Stimulated activated CD8-positive, alpha-beta memory T cell treated with anti-CD3 and anti-CD28 coated beads, Interleukin-4, amount 100 ng/mL, for 4 hours (primary cell): Measurements from ENCODE around the gene BTF3L4.
"Not testable (repeated sequence)": the region's sequence is repeated elsewhere in the genome, so short reads cannot be mapped to it uniquely, and the experiment has no call there.

Experiments used
- DNase-seq, 2 donors: peaks; one replicate each; pipeline ENCODE4 v3.0.0-alpha.2; 2020; ENCODE audit warnings: low read depth in 2 of 2, low spot score in 1 of 2

BTF3L4 gene

GRCh38 chr1:52055066-52055865, 829 bp upstream of the BTF3L4 start, which contains the start of gene TXNDC12:
TXNDC12 (minus strand) TSS chr1:52055191; CDS start chr1:52055096, 95 bp downstream.
- DNase-seq, result peak; percentile 11 to 30

DNA sequence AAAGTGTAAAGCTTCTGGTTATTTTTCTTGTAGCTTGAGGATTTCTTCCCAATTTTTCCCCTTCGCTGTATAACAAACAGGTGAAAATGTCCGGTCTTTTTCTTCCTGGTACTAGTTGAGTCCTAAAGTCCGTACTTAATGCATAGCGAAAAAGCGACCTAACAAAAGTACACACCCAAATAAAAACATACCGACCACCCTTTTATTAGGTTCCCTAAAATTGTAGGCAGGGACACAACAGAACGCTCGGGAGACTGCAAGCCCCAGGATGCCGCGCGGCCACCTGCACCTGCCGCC, 281 bp upstream of the BTF3L4 start:
- no peak for DNase-seq

GRCh38 chr1:52056937-52057231, 789 bp downstream of the BTF3L4 start:
- no peak for DNase-seq

DNA sequence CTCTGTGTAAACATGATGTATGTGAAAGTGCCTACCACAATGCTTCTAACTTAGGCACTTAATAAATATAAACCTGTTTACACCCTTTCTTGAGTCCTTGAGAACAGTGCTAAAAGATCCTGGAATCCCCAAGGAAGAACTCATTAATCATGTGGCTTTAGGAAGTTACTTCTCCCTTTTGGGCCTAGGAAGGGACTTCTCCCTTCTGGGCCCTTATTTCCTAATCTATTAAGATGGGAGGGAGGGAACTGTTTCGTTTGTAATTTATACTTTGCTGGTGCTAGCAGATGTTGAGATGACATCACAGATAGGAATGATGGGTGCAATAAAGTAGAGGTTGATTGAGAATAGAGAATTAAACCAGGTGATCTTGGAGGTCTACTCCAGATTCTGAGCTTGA, 1.2 kb downstream of the BTF3L4 start:
- DNase-seq, result no peak

- DNase-seq, result no peak
Observed at GRCh38 chr1:52057876-52058415, 1.9 kb downstream of the BTF3L4 start.

DNA sequence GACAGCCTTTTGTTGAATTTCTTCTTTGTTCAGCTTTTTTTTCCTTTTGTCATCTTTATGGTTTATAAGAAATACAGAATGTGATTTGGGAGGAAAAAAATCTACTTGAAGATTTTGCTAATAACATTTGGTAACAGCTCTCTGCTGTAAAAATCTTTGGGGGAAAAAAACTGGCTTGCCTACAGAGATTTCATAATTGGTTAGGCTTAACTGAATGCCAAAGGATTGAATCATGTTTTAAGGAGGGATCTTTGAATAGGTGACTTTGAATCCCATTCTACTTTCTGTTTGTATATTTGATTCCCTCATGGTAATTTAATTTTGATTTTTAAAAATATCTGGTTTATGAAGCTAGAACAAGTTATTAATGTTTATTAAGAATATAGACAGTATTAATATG, 3.2 kb downstream of the BTF3L4 start:
- no peak for DNase-seq

GRCh38 chr1:52059888-52060287, 3.8 kb downstream of the BTF3L4 start:
- no peak for DNase-seq

DNA sequence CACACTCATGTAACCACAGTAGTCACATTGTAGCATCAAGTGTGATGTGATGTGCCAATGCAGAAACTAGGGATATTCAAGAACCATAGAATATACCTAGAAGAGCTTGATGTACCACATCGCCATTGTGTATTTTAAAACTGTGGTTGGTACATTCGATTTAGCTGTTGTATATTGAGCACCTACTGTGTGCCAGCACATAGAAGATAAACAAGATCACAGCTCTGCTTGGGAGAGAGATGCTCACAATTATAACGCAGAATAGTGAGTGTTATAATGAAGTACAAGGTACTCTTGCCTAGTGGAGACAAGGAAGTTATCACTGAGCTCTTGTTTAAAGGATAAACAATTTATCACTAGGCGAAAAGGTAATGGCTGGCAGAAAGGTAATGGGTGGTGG, 4.7 kb downstream of the BTF3L4 start:
- DNase-seq, result no peak

- no peak for DNase-seq
Observed at GRCh38 chr1:52063192-52063591, 7.1 kb downstream of the BTF3L4 start.

DNA sequence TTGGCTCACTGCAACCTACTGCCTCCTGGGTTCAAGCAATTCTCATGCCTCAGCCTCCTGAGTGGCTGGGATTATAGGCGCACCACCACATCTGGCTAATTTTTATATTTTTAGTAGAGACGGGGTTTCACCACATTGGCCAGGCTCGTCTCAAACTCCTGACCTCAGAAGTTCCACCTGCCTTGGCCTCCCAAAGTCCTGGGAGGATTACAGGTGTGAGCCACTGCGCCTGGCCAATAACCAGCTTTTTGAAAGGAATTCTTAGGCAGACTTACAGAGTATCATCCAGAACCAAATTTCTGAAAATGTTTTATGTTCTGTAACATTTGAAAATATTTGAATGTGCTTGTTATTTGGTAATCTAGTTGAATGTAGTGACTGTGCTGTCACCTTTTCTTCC, 14.6 kb downstream of the BTF3L4 start:
- no peak for DNase-seq

GRCh38 chr1:52072291-52072690, 16.2 kb downstream of the BTF3L4 start:
- DNase-seq, result no peak

DNA sequence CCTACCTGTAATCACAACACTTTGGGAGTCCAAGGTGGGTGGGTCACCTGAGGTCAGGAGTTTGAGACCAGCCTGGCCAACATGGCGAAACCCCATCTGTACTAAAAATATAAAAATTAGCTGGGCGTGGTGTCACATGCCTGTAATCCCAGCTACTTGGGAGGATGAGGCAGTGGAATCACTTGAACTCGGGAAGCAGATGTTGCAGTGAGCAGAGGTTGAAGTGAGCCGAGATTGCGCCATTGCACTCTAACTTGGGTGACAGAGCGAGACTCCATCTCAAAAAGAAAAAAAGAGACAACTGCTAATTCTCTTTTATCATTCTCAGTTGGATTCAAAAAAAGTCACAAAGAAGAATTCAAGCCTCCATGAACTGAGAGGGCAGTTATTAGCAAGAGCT, 21.2 kb downstream of the BTF3L4 start:
- DNase-seq, result not testable (repeated sequence)

DNA sequence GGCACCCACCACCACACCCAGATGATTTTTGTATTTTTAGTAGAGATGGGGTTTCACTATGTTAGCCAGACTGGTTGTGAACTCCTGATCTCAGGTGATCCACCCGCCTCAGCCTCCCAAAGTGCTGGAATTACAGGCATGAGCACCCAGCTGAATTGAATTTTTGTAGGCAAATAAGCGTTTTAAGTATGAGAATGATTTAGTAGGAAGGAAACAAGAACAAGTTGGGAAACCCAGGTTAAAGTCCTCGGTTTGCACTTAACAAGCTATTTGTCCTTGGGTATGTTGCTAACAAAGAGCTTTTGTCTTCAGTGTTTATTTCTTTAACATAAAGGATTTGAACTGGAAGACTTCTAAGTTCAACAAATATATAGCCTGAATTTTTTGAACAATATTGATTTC, 23.9 kb downstream of the BTF3L4 start:
- DNase-seq, result no peak

DNA sequence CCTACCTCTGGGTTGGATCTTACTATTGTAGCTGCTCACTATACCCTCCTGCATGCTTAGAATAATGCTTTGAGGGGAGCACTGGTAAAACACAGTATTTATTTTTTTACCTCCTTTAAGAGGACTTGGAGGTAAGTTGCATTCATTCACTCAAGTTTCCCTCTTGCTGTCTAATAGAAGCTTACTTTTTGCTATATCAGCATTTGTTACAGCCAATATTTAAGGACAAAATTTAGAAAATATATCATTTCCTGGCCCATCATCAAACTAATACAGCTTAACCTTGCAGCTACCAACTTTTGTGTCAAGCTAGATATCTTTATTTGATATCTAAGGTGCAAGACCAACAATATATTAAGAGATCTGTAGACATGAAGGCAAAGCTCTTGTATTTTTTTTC, 31.8 kb downstream of the BTF3L4 start:
- DNase-seq, result not testable (repeated sequence)

GRCh38 chr1:52094300-52094699, 38.2 kb downstream of the BTF3L4 start:
- not testable (repeated sequence) for DNase-seq

DNA sequence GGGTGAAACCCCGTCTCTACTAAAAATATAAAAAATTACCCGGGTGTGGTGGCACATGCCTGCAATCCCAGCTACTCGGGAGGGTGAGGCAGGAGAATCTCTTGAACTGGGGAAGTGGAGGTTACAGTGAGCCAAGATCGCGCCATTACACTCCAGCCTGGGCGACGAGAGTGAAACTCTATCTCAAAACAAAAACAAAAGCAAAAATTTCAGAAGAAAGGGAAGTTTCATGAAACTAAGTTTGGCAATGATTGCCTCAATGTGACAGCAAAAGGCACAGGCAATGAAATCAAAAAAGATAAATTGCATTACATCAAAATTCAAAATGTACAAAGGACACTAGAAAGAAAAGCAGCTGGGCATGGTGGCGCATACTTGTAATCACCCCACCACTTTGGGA, 40.1 kb downstream of the BTF3L4 start:
- DNase-seq, result no peak

DNA sequence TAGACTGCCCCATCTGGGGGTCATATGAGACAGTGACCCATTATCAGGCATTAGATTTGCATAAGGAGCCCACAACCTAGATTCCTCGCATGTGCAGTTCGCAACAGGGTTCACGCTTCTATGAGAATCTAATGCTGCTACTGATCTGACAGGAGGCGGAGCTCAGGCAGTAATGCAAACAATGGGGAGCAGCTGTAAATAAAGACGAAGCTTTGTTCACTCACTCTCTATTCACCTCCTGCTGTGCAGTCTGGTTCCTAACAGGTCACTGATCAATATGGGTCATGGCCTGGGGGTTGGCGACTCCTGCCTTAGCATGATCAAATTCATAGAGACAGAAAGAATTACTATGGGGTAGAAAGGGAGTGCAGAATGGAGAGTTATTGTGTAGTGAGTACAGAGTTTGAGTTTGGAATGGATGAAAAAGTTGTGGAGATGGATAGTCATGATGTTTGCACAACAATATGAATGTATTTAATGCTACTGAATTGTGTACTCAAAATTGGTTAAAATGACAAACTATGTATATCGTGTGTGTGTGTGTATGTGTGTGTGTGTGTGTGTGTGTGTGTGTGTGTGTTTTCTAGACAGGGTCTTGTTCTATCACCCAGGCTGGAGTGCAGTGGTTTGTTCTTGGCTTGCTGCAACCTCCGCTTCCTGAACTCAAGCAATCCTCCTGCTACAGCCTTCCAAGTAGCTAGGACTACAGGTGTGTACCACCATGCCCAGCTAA, 42.2 kb downstream of the BTF3L4 start:
- DNase-seq, result no peak

- no peak for DNase-seq
Observed at GRCh38 chr1:52102336-52103013, 46.4 kb downstream of the BTF3L4 start.

GRCh38 chr1:52111492-52111891, 55.4 kb downstream of the BTF3L4 start:
- DNase-seq, result no peak

DNA sequence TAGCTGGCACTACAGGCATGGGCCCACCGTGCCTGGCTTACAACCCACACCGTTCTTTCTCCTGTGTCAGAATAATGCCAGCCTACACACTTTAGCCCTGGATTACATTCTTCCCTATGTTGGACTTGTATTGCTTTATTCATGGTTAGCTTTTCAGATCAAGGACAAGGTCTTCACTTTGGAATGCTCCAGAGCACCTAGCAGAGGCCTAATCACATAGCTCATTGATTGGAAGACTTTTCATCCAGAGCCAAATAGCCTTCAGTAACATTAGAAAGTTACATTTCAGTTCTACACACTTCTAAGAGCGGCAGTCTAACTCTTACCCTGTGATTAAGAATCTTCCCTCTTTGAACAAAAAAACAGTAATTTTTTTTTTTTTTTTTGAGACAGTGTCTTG, 56.4 kb downstream of the BTF3L4 start:
- no peak for DNase-seq

DNA sequence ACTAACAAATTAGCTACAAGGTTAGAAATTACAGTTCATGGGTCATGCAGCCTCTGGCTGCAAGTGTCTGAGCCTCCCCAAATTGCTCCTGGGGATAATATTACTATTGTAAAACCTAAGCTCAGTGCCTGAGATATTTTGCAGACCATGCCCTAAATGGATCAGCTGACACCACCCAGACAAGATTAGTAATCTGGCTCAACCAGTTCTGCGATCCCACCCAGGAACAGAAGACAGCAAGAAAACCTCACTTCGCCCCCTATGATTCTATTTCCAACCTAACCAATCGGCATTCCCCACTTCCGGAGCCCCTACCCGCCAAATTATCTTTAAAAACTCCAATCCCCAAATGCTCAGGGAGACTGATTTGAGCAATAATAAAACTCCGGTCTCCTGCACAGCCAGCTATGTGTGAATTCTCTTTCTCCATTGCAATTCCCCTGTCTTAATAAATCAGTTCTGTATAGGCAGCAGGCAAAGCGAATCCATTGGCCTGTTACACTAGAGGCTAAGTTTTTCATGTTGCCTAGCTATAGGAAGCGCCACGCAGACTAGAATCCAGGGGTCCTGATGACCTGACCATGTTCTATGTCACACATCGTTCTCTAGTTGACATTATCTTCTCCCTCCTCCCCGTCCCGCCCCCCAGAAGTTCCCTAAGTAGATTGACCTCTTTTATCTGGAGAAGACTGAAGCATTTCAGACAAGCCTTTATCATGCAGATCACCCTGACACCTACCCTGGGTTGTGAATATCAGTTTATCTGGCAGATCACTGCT, 63.4 kb downstream of the BTF3L4 start:
- DNase-seq, result no peak
